Activated naive CD4-positive, alpha-beta T cell treated with anti-CD3 and anti-CD28 coated beads for 36 hours (primary cell): ENCODE data around the gene CD48. TPM values are rescaled to one million over a fixed set of nuclear protein-coding genes. Genes with fewer than 3 reads are reported as not detected.
A peak's percentile ranks its signal among the peaks of the same experiment; 100 is the strongest.
"Not testable (repeated sequence)": the region's sequence is repeated elsewhere in the genome, so short reads cannot be mapped to it uniquely, and the experiment has no call there.

Source experiments
- CTCF ChIA-PET: fragments of 350-600 bp; sonication (Branson Sonifier 250); formaldehyde crosslinking; loops from one replicate; lab custom pipeline; 2021; ENCODE audit warnings: antibody characterized with exemption; lab: Charles Lee
- DNase-seq: peaks from one replicate; pipeline ENCODE4 v3.0.0-alpha.2; 2020
- H3K27ac Mint-ChIP-seq: one replicate; pipeline ENCODE4 v1.8.0; 2021; ENCODE audit warnings: mild to moderate bottlenecking, mixed read lengths
- H3K27me3 Mint-ChIP-seq: one replicate; pipeline ENCODE4 v1.8.0; 2021; ENCODE audit warnings: low read depth, mixed read lengths
- H3K36me3 Mint-ChIP-seq: one replicate; pipeline ENCODE4 v1.8.0; 2021; ENCODE audit warnings: low read depth, mixed read lengths
- H3K4me1 Mint-ChIP-seq: one replicate; pipeline ENCODE4 v1.8.0; 2021; ENCODE audit warnings: low read depth, mixed read lengths
- H3K4me3 Mint-ChIP-seq: one replicate; pipeline ENCODE4 v1.8.0; 2021; ENCODE audit warnings: mild to moderate bottlenecking, moderate library complexity, mixed read lengths
- H3K9me3 Mint-ChIP-seq: one replicate; pipeline ENCODE4 v1.8.0; 2021; ENCODE audit warnings: mixed read lengths
- intact Hi-C: fragments of 100-400 bp; cut with micrococcal nuclease; formaldehyde crosslinking; loops from one replicate; pipeline ENCODE4 v1.15.1; 2023
- total RNA-seq, 2 experiments: library from RNA; stranded (reverse); gene quantifications; one replicate each; pipeline ENCODE4 v1.2.3, GENCODE V29; 2021

The CD48 gene
- total RNA-seq, 2 experiments from 2014 or later: 338 to 340 TPM

- CTCF ChIA-PET: interaction anchor here (0.6 to 2.2 kb wide), 7 partner anchors 11 to 100 kb away, joined by 3 to 6 read pairs (median 5); no protein-coding TSS in a partner anchor
- Mint-ChIP-seq H3K27me3 (no peaks in the 10 kb centered on the region), H3K36me3 (peaks cover 13% of the 10 kb centered on the region), H3K9me3 (peaks cover 14% of the 10 kb centered on the region), H3K4me1 (peaks cover 83% of the 10 kb centered on the region), H3K4me3 (no peak overlapping the region), H3K27ac (peak overlapping the region; percentile 15)
- intact Hi-C loops: no loop called here
- no peak for DNase-seq
These were observed 48.7 kb downstream of the CD48 start for GRCh38 chr1:160662910-160663309.

GRCh38 chr1:160659566-160659965, 52.1 kb downstream of the CD48 start:
- Mint-ChIP-seq H3K9me3 (peaks cover 12% of the 10 kb centered on the region), H3K36me3 (peaks cover 10% of the 10 kb centered on the region), H3K4me1 (peaks cover 80% of the 10 kb centered on the region), H3K27me3 (no peaks in the 10 kb centered on the region), H3K4me3 (no peak overlapping the region), H3K27ac (no peak overlapping the region)
- CTCF ChIA-PET: interaction anchor here (1.1 to 1.8 kb wide), 2 partner anchors 15 to 41 kb away, joined by 4 to 6 read pairs; no protein-coding TSS in a partner anchor
- intact Hi-C loops: no loop called here
- DNase-seq: no peak

- H3K4me3 Mint-ChIP-seq: no peak overlapping the region
- DNase-seq: no peak
- CTCF ChIA-PET: no interaction called here
- intact Hi-C loops: no loop called here
- H3K4me1 Mint-ChIP-seq: peaks cover 80% of the 10 kb centered on the region
- H3K36me3 Mint-ChIP-seq: peaks cover 10% of the 10 kb centered on the region
- peak overlapping the region; percentile 91 for H3K27ac Mint-ChIP-seq
- peaks cover 12% of the 10 kb centered on the region for H3K9me3 Mint-ChIP-seq
- no peaks in the 10 kb centered on the region for H3K27me3 Mint-ChIP-seq
These were observed 52.8 kb downstream of the CD48 start for GRCh38 chr1:160658814-160659193.

DNA sequence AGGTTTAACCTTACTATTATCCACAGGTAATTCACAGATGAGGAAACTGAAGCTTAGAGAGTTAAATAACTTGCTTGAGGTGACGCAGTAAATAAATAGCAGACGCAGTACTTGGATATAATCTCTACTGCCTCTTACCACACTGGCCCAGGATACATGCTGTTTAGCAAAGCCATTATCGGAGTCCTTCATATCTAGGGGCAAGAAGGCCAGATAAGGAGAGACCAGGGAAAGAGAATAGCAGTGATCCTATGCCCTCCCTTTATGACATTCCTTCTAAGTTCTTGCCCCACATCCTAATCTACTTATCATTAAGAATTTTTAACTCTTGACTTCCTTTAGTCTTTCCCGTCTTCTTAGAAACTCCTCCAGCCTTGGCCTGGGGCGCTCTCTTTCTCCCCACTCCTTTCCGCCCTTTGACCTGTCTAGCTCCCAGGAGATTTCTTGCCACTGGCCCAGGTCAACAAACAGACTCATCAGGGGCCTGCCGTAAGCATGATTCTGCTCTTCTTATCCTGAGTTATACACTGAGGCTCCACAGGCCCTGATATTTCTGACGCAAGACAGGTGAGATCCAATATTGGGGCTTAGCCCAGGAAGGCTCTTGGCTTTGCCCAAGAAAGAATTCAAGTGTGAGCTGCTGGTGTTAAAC, 53.3 kb downstream of the CD48 start:
- H3K27ac Mint-ChIP-seq: peak overlapping the region; percentile 91

GRCh38 chr1:160657250-160657781, 54.3 kb downstream of the CD48 start:
- peaks cover 81% of the 10 kb centered on the region for H3K4me1 Mint-ChIP-seq

More for the DNA sequence above, 53.3 kb downstream of the CD48 start:
- Mint-ChIP-seq H3K9me3 (peaks cover 12% of the 10 kb centered on the region), H3K4me1 (peaks cover 81% of the 10 kb centered on the region), H3K36me3 (peaks cover 10% of the 10 kb centered on the region), H3K4me3 (no peak overlapping the region), H3K27me3 (no peaks in the 10 kb centered on the region)
- intact Hi-C loops: no loop called here
- CTCF ChIA-PET: interaction anchor here (0.6 to 1.0 kb wide), 3 partner anchors 12 to 23 kb away, joined by 3 to 5 read pairs (median 4); partner anchors contain the start of gene SLAMF1
- DNase-seq: no peak

GRCh38 chr1:160656737-160657136, 54.9 kb downstream of the CD48 start:
- peak; percentile 57 for DNase-seq
- peaks cover 12% of the 10 kb centered on the region for H3K36me3 Mint-ChIP-seq
- peaks cover 82% of the 10 kb centered on the region for H3K4me1 Mint-ChIP-seq
- CTCF ChIA-PET: interaction anchor here (1.8 kb wide), 1 partner anchor 10 kb away, joined by 5 read pairs; the partner anchor contains the start of gene SLAMF1
- peaks cover 12% of the 10 kb centered on the region for H3K9me3 Mint-ChIP-seq
- peak overlapping the region; percentile 8 for H3K4me3 Mint-ChIP-seq
- no peaks in the 10 kb centered on the region for H3K27me3 Mint-ChIP-seq
- H3K27ac Mint-ChIP-seq: peak overlapping the region; percentile 91
- intact Hi-C loops: loop anchor here (1.0 kb wide), 5 partner anchors 8 to 29 kb away; partner anchors contain the start of gene SLAMF1

More at GRCh38 chr1:160657250-160657781, 54.3 kb downstream of the CD48 start:
- DNase-seq: no peak
- peak overlapping the region; percentile 23 for H3K4me3 Mint-ChIP-seq
- CTCF ChIA-PET: interaction anchor here (0.9 to 1.0 kb wide), 2 partner anchors 11 to 18 kb away, joined by 3 to 5 read pairs; partner anchors contain the start of gene SLAMF1
- H3K36me3 Mint-ChIP-seq: peaks cover 10% of the 10 kb centered on the region
- intact Hi-C loops: loop anchor here (1.0 kb wide), 2 partner anchors 16 to 30 kb away; no protein-coding TSS in a partner anchor
- H3K27me3 Mint-ChIP-seq: no peaks in the 10 kb centered on the region
- peak overlapping the region; percentile 91 for H3K27ac Mint-ChIP-seq
- H3K9me3 Mint-ChIP-seq: peaks cover 12% of the 10 kb centered on the region

- no peak for DNase-seq
- Mint-ChIP-seq H3K4me1 (peaks cover 90% of the 10 kb centered on the region), H3K27ac (no peak overlapping the region), H3K36me3 (peaks cover 10% of the 10 kb centered on the region), H3K27me3 (no peaks in the 10 kb centered on the region), H3K9me3 (no peaks in the 10 kb centered on the region), H3K4me3 (no peak overlapping the region)
- intact Hi-C loops: no loop called here
- CTCF ChIA-PET: interaction anchor here (0.5 to 1.0 kb wide), 3 partner anchors 19 to 225 kb away, joined by 3 to 4 read pairs (median 3); no protein-coding TSS in a partner anchor
These were observed 58.0 kb downstream of the CD48 start for GRCh38 chr1:160653620-160654016.

GRCh38 chr1:160652924-160653619, 58.5 kb downstream of the CD48 start:
- intact Hi-C loops: no loop called here
- no peaks in the 10 kb centered on the region for H3K9me3 Mint-ChIP-seq
- peaks cover 90% of the 10 kb centered on the region for H3K4me1 Mint-ChIP-seq
- no peaks in the 10 kb centered on the region for H3K27me3 Mint-ChIP-seq
- peaks cover 10% of the 10 kb centered on the region for H3K36me3 Mint-ChIP-seq
- CTCF ChIA-PET: interaction anchor here (0.5 to 1.0 kb wide), 3 partner anchors 20 to 225 kb away, joined by 3 to 4 read pairs (median 3); no protein-coding TSS in a partner anchor
- DNase-seq: no peak
- H3K27ac Mint-ChIP-seq: no peak overlapping the region
- H3K4me3 Mint-ChIP-seq: no peak overlapping the region

GRCh38 chr1:160652065-160652641, 59.5 kb downstream of the CD48 start:
- H3K4me3 Mint-ChIP-seq, H3K27me3 Mint-ChIP-seq, intact Hi-C loops, DNase-seq, H3K9me3 Mint-ChIP-seq: not testable (repeated sequence)
- peaks cover 10% of the 10 kb centered on the region for H3K36me3 Mint-ChIP-seq
- CTCF ChIA-PET: interaction anchor here (0.5 to 1.0 kb wide), 3 partner anchors 19 to 29 kb away, joined by 3 to 4 read pairs (median 3); no protein-coding TSS in a partner anchor
- H3K4me1 Mint-ChIP-seq: peaks cover 84% of the 10 kb centered on the region
- H3K27ac Mint-ChIP-seq: peak overlapping the region; percentile 26

- CTCF ChIA-PET: interaction anchor here (0.5 to 1.7 kb wide), 8 partner anchors 9 to 89 kb away, joined by 3 to 5 read pairs (median 3); no protein-coding TSS in a partner anchor
- Mint-ChIP-seq H3K4me1 (peaks cover 78% of the 10 kb centered on the region), H3K9me3 (no peaks in the 10 kb centered on the region), H3K27me3 (no peaks in the 10 kb centered on the region), H3K27ac (peak overlapping the region; percentile 26), H3K4me3 (no peak overlapping the region), H3K36me3 (peaks cover 10% of the 10 kb centered on the region)
- intact Hi-C loops: no loop called here
- DNase-seq: no peak
These were observed 60.1 kb downstream of the CD48 start for GRCh38 chr1:160651433-160652064.

DNA sequence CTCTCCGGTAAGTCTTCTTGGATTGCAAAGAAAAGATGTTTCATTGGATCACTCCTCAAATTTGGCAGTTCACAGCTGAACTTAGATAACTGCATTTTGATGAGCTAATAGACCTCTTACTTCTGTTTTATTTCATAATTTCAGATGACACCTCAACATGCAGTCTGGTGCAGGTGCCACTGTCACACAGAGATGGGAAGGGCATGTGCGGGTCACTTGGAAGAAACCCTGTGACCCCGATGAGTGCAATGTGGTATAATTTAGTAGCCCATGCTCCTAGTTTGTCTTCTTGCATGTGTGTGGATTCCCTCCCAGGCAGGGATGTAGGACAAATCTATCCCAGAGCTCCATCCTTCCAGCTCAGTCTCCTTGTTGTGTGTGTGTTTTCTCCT, 64.3 kb downstream of the CD48 start:
- Mint-ChIP-seq H3K27ac (peak overlapping the region; percentile 99), H3K27me3 (no peaks in the 10 kb centered on the region), H3K4me3 (peak overlapping the region; percentile 99), H3K36me3 (peaks cover 49% of the 10 kb centered on the region), H3K4me1 (peaks cover 50% of the 10 kb centered on the region), H3K9me3 (no peaks in the 10 kb centered on the region)
- DNase-seq: no peak
- intact Hi-C loops: loop anchor here (1.0 to 2.0 kb wide), 4 partner anchors 9 to 26 kb away; no protein-coding TSS in a partner anchor
- CTCF ChIA-PET: interaction anchor here (1.1 to 4.2 kb wide), 10 partner anchors 9 to 535 kb away, joined by 3 to 20 read pairs (median 8); no protein-coding TSS in a partner anchor
